Vagina (tissue), 2 donors: ENCODE data around the gene PUSL1.

Experiments
- CTCF ChIP-seq, 3 experiments: fragments of 450-650 bp in 2 of 3; fragments of 200-600 bp in 1 of 3; sonication (generic) in 1 of 3; IDR thresholded peaks; one replicate each; pipeline ENCODE4 v1.5.1; 2017 to 2019; ENCODE audit warnings: antibody characterized with exemption in 3 of 3, mild to moderate bottlenecking in 2 of 3, moderate library complexity in 2 of 3
- POLR2A ChIP-seq, 2 donors: fragments of 450-650 bp; IDR thresholded peaks; one replicate each; pipeline ENCODE4 v1.6.1; 2017; ENCODE audit warnings: antibody characterized with exemption in 2 of 2, mild to moderate bottlenecking in 2 of 2, moderate library complexity in 2 of 2
- POLR2AphosphoS5 ChIP-seq, 2 donors: sonication (generic); formaldehyde crosslinking; IDR thresholded peaks; one replicate each; pipeline ENCODE4 v1.9.0; 2017; ENCODE audit warnings: antibody characterized with exemption in 2 of 2, mild to moderate bottlenecking in 2 of 2, low read depth in 1 of 2; ENCODE audit not compliant: insufficient read depth in 1 of 2

GRCh38 chr1:1343811-1344421 lies 35.5 kb downstream of the PUSL1 start:
- TF ChIP-seq CTCF (IDR thresholded peaks at IDR 0.05) (no peak), POLR2A (IDR thresholded peaks at IDR 0.05) (no peak), POLR2AphosphoS5 (IDR thresholded peaks at IDR 0.05; ENCODE audit: insufficient read depth in 1 of 2, low read depth in 1 of 2) (no peak)
